A673 (cell line): Measurements from ENCODE around the gene ARHGAP22.

ENCODE experiments used
- CTCF ChIP-seq: fragments of 300-800, 200-600 bp; sonication (generic); conservative IDR thresholded peaks from 2 replicates; pipeline ENCODE4 v1.5.1; 2017; ENCODE audit warnings: low read depth, mild to moderate bottlenecking, antibody characterized with exemption, low read length, moderate library complexity, mixed read lengths
- EZH2 ChIP-seq: fragments of 200-600 bp; sonication (generic); IDR thresholded peaks from 2 replicates; pipeline ENCODE4 v1.6.1; 2017; ENCODE audit warnings: borderline replicate concordance, low read depth, mild to moderate bottlenecking, mixed read lengths, antibody characterized with exemption, low read length; ENCODE audit not compliant: poor library complexity, severe bottlenecking

DNA sequence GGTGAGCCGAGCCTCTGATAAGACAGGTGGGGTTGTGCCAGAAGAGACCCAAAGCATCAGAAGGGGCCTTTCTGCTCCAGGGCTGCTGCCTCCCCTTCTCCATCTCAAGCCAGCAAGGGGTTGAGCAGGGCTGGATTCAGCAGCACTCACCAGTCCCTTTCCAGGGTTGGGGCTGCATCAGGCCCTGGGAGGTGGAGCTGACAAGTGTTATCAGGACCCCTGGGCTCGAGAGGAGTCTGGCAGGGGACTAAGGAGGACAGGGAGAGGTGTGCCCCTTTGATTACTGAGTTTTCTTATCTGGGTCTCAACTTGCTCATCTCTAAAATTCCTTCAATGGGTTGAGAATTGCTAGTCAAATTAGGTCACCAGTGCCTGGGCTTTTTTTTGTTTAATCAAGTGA, 17.8 kb downstream of the ARHGAP22 start:
- no peak for TF ChIP-seq CTCF
- TF ChIP-seq EZH2, result no peak
